Peyer's patch (tissue), 4 donors: ENCODE results near the gene ARHGEF7. TPM values are rescaled to one million over a fixed set of nuclear protein-coding genes. Genes with fewer than 3 reads are reported as not detected.

Source experiments
- DNase-seq, 3 donors: peaks; one replicate each; pipeline ENCODE4 v3.0.0-alpha.2; 2017 to 2019
- H3K27ac ChIP-seq, 4 donors: fragments of 200-600 bp; sonication (generic); one replicate each; pipeline ENCODE4 v1.5.1; 2016 to 2019
- H3K27me3 ChIP-seq, 2 donors: fragments of 200-600 bp; sonication (generic); one replicate each; pipeline ENCODE4 v1.5.1; 2019
- H3K36me3 ChIP-seq, 3 donors: fragments of 200-600 bp; sonication (generic); one replicate each; pipeline ENCODE4 v1.5.1; 2016 to 2019
- H3K4me1 ChIP-seq, 4 donors: fragments of 200-600 bp; sonication (generic); one replicate each; pipeline ENCODE4 v1.5.1; 2016 to 2019
- H3K4me3 ChIP-seq, 4 donors: fragments of 200-600 bp; sonication (generic); 1 replicate in 3 of 4; 2 replicates in 1 of 4; pipeline ENCODE4 v1.5.1; 2016 to 2019; ENCODE audit warnings: mild to moderate bottlenecking in 1 of 4
- H3K9me3 ChIP-seq, 4 donors: fragments of 200-600 bp; sonication (generic); one replicate each; pipeline ENCODE4 v1.5.1; 2016 to 2019; ENCODE audit warnings: mild to moderate bottlenecking in 1 of 4
- CTCF ChIP-seq, 6 experiments: fragments of 450-650 bp in 4 of 6; fragments of 200-600 bp in 2 of 6; sonication (generic) in 1 of 6; IDR thresholded peaks; one replicate each; pipeline ENCODE4 v1.5.1; 2017 to 2019; ENCODE audit warnings: antibody characterized with exemption in 6 of 6, mild to moderate bottlenecking in 3 of 6, moderate library complexity in 1 of 6
- POLR2A ChIP-seq, 2 donors: fragments of 450-650 bp; IDR thresholded peaks; one replicate each; pipeline ENCODE4 v1.5.1; 2017; ENCODE audit warnings: antibody characterized with exemption in 2 of 2, mild to moderate bottlenecking in 2 of 2, moderate library complexity in 2 of 2
- total RNA-seq, 4 donors: library from RNA; depleted of rRNA; stranded (reverse); fragments of >200 nt; gene quantifications; one replicate each; pipeline ENCODE4 v1.1.0, GENCODE V29; 2016

The ARHGEF7 gene
- total RNA-seq, 4 donors from 2014 or later, result 58.1 to 117 (median 95.5) TPM

DNA sequence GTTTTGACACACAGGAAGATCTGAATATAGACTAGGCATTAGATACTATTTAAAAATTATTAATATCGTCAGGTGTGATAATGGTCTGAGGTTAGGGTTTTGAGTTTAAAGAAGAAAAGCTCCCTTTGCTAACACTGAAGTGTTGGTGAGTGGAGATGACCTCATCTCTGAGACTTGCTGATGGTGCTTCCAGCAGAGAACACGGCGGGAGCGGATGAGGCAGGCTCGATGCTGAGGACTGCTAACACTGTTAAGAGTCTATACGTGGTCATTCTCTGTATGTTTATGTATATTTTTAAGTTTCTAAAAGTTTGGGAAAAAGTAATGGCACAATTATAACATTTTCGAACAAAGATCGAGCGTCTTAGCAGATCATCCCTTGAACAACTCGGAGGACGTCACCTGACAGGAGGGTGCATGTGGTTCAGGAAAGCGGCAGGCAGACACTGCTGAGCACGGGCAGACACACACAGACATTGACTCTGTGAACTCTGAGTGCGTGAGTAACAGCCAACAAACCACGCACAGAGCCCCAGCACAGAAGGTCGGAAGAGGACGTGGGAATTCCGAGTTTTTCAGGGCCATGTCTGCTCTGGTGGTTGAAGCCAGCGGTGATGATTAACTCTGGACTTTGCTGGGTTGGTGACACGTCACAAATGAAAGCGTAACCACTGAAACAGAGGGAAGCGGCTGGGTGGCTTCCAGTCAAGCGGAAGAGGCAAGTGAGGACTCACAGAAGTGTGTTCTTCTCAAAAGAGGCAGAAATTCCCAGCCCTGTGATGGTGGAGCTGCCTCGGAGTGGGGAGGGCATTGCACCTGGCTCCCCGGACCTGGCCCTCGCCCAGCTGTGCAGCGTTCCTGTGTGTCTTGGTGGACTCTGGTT is 113.4 kb downstream of the ARHGEF7 start:
- Histone ChIP-seq H3K4me3 (no peak overlapping the region), H3K27me3 (no peaks in the 10 kb centered on the region)
- DNase-seq, result no peak

GRCh38 chr13:111230385-111230930 is 115.3 kb downstream of the ARHGEF7 start:
- peaks cover 0 to 29% (median 0%) of the 10 kb centered on the region in 3 donors for H3K36me3 ChIP-seq
- no peaks in the 10 kb centered on the region for H3K9me3 ChIP-seq
- no peaks in the 10 kb centered on the region for H3K27me3 ChIP-seq
- TF ChIP-seq POLR2A (IDR thresholded peaks at IDR 0.05) (no peak), CTCF (IDR thresholded peaks at IDR 0.05) (no peak)
- no peak overlapping the region for H3K4me3 ChIP-seq
- no peak for DNase-seq
- no peaks in the 10 kb centered on the region for H3K4me1 ChIP-seq
- no peak overlapping the region for H3K27ac ChIP-seq

More for the DNA sequence above, 113.4 kb downstream of the ARHGEF7 start:
- TF ChIP-seq POLR2A (IDR thresholded peaks at IDR 0.05), result no peak
- no peak for TF ChIP-seq CTCF (IDR thresholded peaks at IDR 0.05)
- Histone ChIP-seq H3K4me1 (no peaks in the 10 kb centered on the region), H3K36me3 (peaks cover 0 to 16% (median 0%) of the 10 kb centered on the region in 3 donors), H3K9me3 (no peaks in the 10 kb centered on the region), H3K27ac (no peak overlapping the region)

- DNase-seq, result no peak
- no peaks in the 10 kb centered on the region for H3K4me1 ChIP-seq
- no peaks in the 10 kb centered on the region for H3K27me3 ChIP-seq
- no peaks in the 10 kb centered on the region for H3K9me3 ChIP-seq
- H3K36me3 ChIP-seq, result peaks cover 0 to 34% (median 0%) of the 10 kb centered on the region in 3 donors
- no peak overlapping the region for H3K27ac ChIP-seq
- H3K4me3 ChIP-seq, result no peak overlapping the region
- TF ChIP-seq POLR2A (IDR thresholded peaks at IDR 0.05) (no peak), CTCF (IDR thresholded peaks at IDR 0.05) (no peak)
Observed at GRCh38 chr13:111232191-111232590, 117.1 kb downstream of the ARHGEF7 start.

- no peak overlapping the region for H3K27ac ChIP-seq
- no peaks in the 10 kb centered on the region for H3K4me1 ChIP-seq
- TF ChIP-seq CTCF (IDR thresholded peaks at IDR 0.05) (no peak), POLR2A (IDR thresholded peaks at IDR 0.05) (no peak)
- no peak overlapping the region for H3K4me3 ChIP-seq
- H3K9me3 ChIP-seq, result no peaks in the 10 kb centered on the region
- peaks cover 0 to 34% (median 0%) of the 10 kb centered on the region in 3 donors for H3K36me3 ChIP-seq
- DNase-seq, result no peak
- H3K27me3 ChIP-seq, result no peaks in the 10 kb centered on the region
Observed at GRCh38 chr13:111233080-111233479, 118.0 kb downstream of the ARHGEF7 start.

GRCh38 chr13:111239764-111240670 is 124.9 kb downstream of the ARHGEF7 start:
- Histone ChIP-seq H3K27ac (no peak overlapping the region), H3K36me3 (peaks cover 0 to 24% (median 0%) of the 10 kb centered on the region in 3 donors), H3K4me1 (no peaks in the 10 kb centered on the region), H3K9me3 (no peaks in the 10 kb centered on the region), H3K4me3 (no peak overlapping the region), H3K27me3 (no peaks in the 10 kb centered on the region)
- TF ChIP-seq POLR2A (IDR thresholded peaks at IDR 0.05) (no peak), CTCF (IDR thresholded peaks at IDR 0.05) (no peak)
- DNase-seq, result no peak
